Measurements from ENCODE around the gene SLC35D2. TPM values are rescaled to one million over a fixed set of nuclear protein-coding genes. Genes with fewer than 3 reads are reported as not detected.

The SLC35D2 gene
- total RNA-seq, 1 experiment from 2014 or later = 19.0 TPM

DNA sequence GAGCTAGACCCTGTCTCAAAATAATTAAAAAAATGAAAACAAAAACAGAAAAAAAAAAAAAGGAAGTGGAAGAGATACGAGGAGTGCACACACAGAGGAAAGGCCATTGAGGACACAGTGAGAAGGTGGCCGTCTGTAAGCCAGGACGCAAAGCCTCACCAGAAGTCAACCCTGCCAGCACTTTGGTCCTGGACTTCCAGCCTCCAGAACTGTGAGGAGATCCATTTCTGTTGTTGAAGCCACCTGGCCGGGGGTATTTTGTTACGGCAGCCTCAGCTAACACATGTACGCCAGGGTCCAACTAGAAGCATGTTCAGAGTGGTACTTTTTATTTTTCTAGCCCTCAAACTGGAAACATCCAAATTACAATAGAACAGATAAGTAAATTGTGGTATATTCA is 21.8 kb downstream of the SLC35D2 start:
- Mint-ChIP-seq H3K27ac (no peak overlapping the region; a peak in 1 of 7 replicates), H3K27me3 (ENCODE audit: low read depth) (no peaks in the 10 kb centered on the region), H3K9me3 (no peaks in the 10 kb centered on the region), H3K4me3 (no peak overlapping the region), H3K36me3 (ENCODE audit: insufficient read depth in 1 of 3, low read depth in 3 of 3) (peaks cover 2 to 18% (median 15%) of the 10 kb centered on the region in 3 experiments), H3K4me1 (no peaks in the 10 kb centered on the region)
- no CpG with 5 or more reads among the region's 6 CpGs for WGBS (ENCODE audit: extremely low coverage, insufficient read length, low lambda C conversion rate)
- H3K4ac ChIP-seq (ENCODE audit: low read depth, low read length) = no peak overlapping the region
- no peak overlapping the region for H3K9ac ChIP-seq (ENCODE audit: extremely low read depth, insufficient read length, low read length)
- H3K14ac ChIP-seq (ENCODE audit: insufficient read depth, low read length) = no peak overlapping the region
- H2BK12ac ChIP-seq (ENCODE audit: insufficient read length, low read depth, low read length) = no peak overlapping the region
- H2BK120ac ChIP-seq (ENCODE audit: low read depth, low read length, poor library complexity, severe bottlenecking) = no peak overlapping the region
- H3K56ac ChIP-seq (ENCODE audit: insufficient read length, low read depth, low read length) = no peak overlapping the region
- H4K8ac ChIP-seq (replicated peaks; ENCODE audit: insufficient read length, low read depth, low read length) = no peak overlapping the region
- no peak overlapping the region for H2BK20ac ChIP-seq (ENCODE audit: low read depth, low read length, poor library complexity, severe bottlenecking)
- H3T11ph ChIP-seq (ENCODE audit: low read length) = no peak overlapping the region
- no peak overlapping the region for H3K18ac ChIP-seq (ENCODE audit: insufficient read length, low read depth, low read length)
- H3K79me2 ChIP-seq (ENCODE audit: insufficient read depth, low read length) = no peaks in the 10 kb centered on the region
- DNase-seq = no peak
- H3K9me3 ChIP-seq (ENCODE audit: control insufficient read depth, low read depth, low read length) = no peaks in the 10 kb centered on the region
- no peak overlapping the region for H4K5ac ChIP-seq (ENCODE audit: insufficient read length, low read depth, low read length)
- no peaks in the 10 kb centered on the region for H3K27me3 ChIP-seq (ENCODE audit: insufficient read depth, low read length)
- no peak overlapping the region for H3K4me2 ChIP-seq (ENCODE audit: insufficient read depth, insufficient read length, low read length)
- no peaks in the 10 kb centered on the region for H3K4me1 ChIP-seq (ENCODE audit: insufficient read depth, low read length)
- no peaks in the 10 kb centered on the region for H4K20me1 ChIP-seq (ENCODE audit: control insufficient read depth, insufficient read depth, insufficient read length)
- H3K79me1 ChIP-seq (ENCODE audit: insufficient read depth, low read depth, low read length, poor library complexity, severe bottlenecking) = no peaks in the 10 kb centered on the region
- no peak overlapping the region for H2BK5ac ChIP-seq (ENCODE audit: insufficient read length, low read length)
- H3K23me2 ChIP-seq (ENCODE audit: insufficient read length, low read depth, low read length, poor library complexity, severe bottlenecking) = no peaks in the 10 kb centered on the region
- H2AK5ac ChIP-seq (ENCODE audit: insufficient read length, low read length) = no peak overlapping the region
- H4K91ac ChIP-seq (ENCODE audit: insufficient read length, low read depth, low read length) = no peak overlapping the region
- H2AFZ ChIP-seq (ENCODE audit: low read length) = no peak overlapping the region
- no peak overlapping the region for H3K23ac ChIP-seq (ENCODE audit: insufficient read length, low read depth, low read length)
- TF ChIP-seq, protein P1, sequence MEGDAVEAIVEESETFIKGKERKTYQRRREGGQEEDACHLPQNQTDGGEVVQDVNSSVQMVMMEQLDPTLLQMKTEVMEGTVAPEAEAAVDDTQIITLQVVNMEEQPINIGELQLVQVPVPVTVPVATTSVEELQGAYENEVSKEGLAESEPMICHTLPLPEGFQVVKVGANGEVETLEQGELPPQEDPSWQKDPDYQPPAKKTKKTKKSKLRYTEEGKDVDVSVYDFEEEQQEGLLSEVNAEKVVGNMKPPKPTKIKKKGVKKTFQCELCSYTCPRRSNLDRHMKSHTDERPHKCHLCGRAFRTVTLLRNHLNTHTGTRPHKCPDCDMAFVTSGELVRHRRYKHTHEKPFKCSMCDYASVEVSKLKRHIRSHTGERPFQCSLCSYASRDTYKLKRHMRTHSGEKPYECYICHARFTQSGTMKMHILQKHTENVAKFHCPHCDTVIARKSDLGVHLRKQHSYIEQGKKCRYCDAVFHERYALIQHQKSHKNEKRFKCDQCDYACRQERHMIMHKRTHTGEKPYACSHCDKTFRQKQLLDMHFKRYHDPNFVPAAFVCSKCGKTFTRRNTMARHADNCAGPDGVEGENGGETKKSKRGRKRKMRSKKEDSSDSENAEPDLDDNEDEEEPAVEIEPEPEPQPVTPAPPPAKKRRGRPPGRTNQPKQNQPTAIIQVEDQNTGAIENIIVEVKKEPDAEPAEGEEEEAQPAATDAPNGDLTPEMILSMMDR (conservative IDR thresholded peaks at IDR 0.05) = no peak
- H2BK15ac ChIP-seq (ENCODE audit: low read depth, low read length) = no peak overlapping the region
- no peak overlapping the region for H3K27ac ChIP-seq (ENCODE audit: insufficient read length, low read depth, low read length)
